ENCODE measurements around the gene COMMD1.

GRCh38 chr2:62045017-62045543 is 139.6 kb downstream of the COMMD1 start:
- TF ChIP-seq CTCF (IDR thresholded peaks at IDR 0.05; ENCODE audit: extremely low read depth in 1 of 2, insufficient read depth in 1 of 2, low read depth in 1 of 2, low read length in 2 of 2) (no peak), MYC (IDR thresholded peaks at IDR 0.05; ENCODE audit: low read depth, low read length) (no peak)
